ENCODE results near the gene STIM2. TPM values are rescaled to one million over a fixed set of nuclear protein-coding genes. Genes with fewer than 3 reads are reported as not detected.

STIM2 gene
- total RNA-seq, 1 experiment from 2014 or later: 23.9 TPM

- ATAC-seq (no peak), DNase-seq (ENCODE audit: low read depth, low spot score) (no peak)
- Histone ChIP-seq H3K9me3 (ENCODE audit: control insufficient read depth, insufficient read depth, low read depth, low read length) (no peaks in the 10 kb centered on the region), H3K27me3 (ENCODE audit: control insufficient read depth, insufficient read depth, low read length) (no peaks in the 10 kb centered on the region), H3K4me3 (ENCODE audit: low read depth in 2 of 2, low read length in 2 of 2) (no peak overlapping the region), H3K36me3 (ENCODE audit: control insufficient read depth, insufficient read depth, low read length) (no peaks in the 10 kb centered on the region), H3K27ac (ENCODE audit: low read length) (no peak overlapping the region), H3K4me1 (ENCODE audit: control insufficient read depth, insufficient read depth, low read length) (no peaks in the 10 kb centered on the region)
- ChIA-PET CTCF (no interaction called here), POLR2A (no interaction called here)
- no peak for TF ChIP-seq POLR2AphosphoS5 (IDR thresholded peaks at IDR 0.05; ENCODE audit: low read depth, low read length)
- no peak for TF ChIP-seq REST (IDR thresholded peaks at IDR 0.05; ENCODE audit: insufficient read depth in 1 of 2, low read depth in 2 of 2, low read length in 1 of 2)
- TF ChIP-seq SIN3A (IDR thresholded peaks at IDR 0.05; ENCODE audit: borderline replicate concordance, insufficient read depth, low read depth, low read length): no peak
- TF ChIP-seq TCF7L2 (IDR thresholded peaks at IDR 0.05; ENCODE audit: low read depth, low read length): no peak
- no peak for TF ChIP-seq CTCF (IDR thresholded peaks at IDR 0.05)
- intact Hi-C loops (cut with micrococcal nuclease; ENCODE audit: unreplicated experiment): no loop called here
- in situ Hi-C loops (cut with HindIII; ENCODE audit: low pct_unique_long_range_greater_than_20kb, low sequenced_read_pairs): no loop called here
- BruUV-seq (replicated peaks): no TSS peak
Observed at GRCh38 chr4:26827798-26828197, 32.8 kb upstream of the STIM2 start.

- in situ Hi-C loops (cut with HindIII; ENCODE audit: low pct_unique_long_range_greater_than_20kb, low sequenced_read_pairs) (no loop called here), intact Hi-C loops (cut with micrococcal nuclease; ENCODE audit: unreplicated experiment) (no loop called here)
- TF ChIP-seq REST (IDR thresholded peaks at IDR 0.05; ENCODE audit: insufficient read depth in 1 of 2, low read depth in 2 of 2, low read length in 1 of 2) (no peak), CTCF (IDR thresholded peaks at IDR 0.05) (no peak), TCF7L2 (IDR thresholded peaks at IDR 0.05; ENCODE audit: low read depth, low read length) (no peak), POLR2AphosphoS5 (IDR thresholded peaks at IDR 0.05; ENCODE audit: low read depth, low read length) (no peak), SIN3A (IDR thresholded peaks at IDR 0.05; ENCODE audit: borderline replicate concordance, insufficient read depth, low read depth, low read length) (no peak)
- DNase-seq (ENCODE audit: low read depth, low spot score): no peak
- H3K4me1 ChIP-seq (ENCODE audit: control insufficient read depth, insufficient read depth, low read length): no peaks in the 10 kb centered on the region
- CTCF ChIA-PET: no interaction called here
- H3K4me3 ChIP-seq (ENCODE audit: low read depth in 2 of 2, low read length in 2 of 2): no peak overlapping the region
- BruUV-seq (replicated peaks): no TSS peak
- H3K36me3 ChIP-seq (ENCODE audit: control insufficient read depth, insufficient read depth, low read length): no peaks in the 10 kb centered on the region
- no peaks in the 10 kb centered on the region for H3K27me3 ChIP-seq (ENCODE audit: control insufficient read depth, insufficient read depth, low read length)
- POLR2A ChIA-PET: no interaction called here
- H3K9me3 ChIP-seq (ENCODE audit: control insufficient read depth, insufficient read depth, low read depth, low read length): no peaks in the 10 kb centered on the region
- no peak overlapping the region for H3K27ac ChIP-seq (ENCODE audit: low read length)
- no peak for ATAC-seq
Observed at GRCh38 chr4:26829018-26829417, 31.6 kb upstream of the STIM2 start.

Data from Panc1 (cell line).